GM21717 (cell line): Measurements from ENCODE around the gene KCNJ9.
"Not testable (repeated sequence)": the region's sequence is repeated elsewhere in the genome, so short reads cannot be mapped to it uniquely, and the experiment has no call there.

Experiments
- ATAC-seq: cut with Tn5 transposase; IDR thresholded peaks from one replicate; pipeline ENCODE4 v1.9.1; 2021; ENCODE audit warnings: mild to moderate bottlenecking, moderate library complexity; ENCODE audit not compliant: unreplicated experiment

KCNJ9 gene

DNA sequence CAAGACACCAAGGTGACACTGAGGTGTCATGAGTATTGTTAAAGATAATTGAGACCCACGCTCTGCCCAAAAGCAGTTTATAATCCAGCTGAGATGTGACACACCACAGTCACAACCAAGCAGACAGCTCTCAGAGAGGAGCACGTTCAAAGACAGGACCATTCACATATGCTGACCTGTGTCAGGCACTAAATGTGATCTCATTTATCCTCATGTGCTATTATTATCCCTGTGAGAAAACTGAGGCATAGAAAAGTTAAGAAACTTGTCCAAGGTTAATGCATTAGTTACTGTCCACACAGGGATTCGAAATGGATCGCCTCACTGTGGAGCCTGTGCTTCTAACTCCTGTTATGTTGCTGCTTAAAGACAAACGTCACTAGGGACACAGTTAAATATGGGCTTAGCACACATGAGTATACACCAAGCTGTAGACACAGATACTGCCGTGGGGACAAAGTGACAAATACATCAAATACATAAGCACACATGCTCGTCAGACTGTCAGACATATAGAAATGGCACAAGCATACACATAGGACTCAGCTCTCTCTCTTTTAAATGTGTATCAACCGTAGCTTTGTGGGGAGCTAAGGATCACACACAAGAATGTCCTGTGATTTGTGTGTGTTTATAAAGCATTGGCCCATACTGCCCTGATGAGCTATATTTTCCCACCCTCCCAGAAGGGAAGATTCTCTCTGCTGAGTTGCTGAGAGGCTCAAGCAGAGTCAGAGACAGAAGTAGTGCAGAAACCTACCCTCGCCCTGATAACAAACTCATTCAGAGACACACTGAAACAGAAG, 20.6 kb downstream of the KCNJ9 start:
- ATAC-seq = no peak

GRCh38 chr1:160103658-160104408, 22.5 kb downstream of the KCNJ9 start:
- no peak for ATAC-seq

GRCh38 chr1:160104486-160104885, 23.1 kb downstream of the KCNJ9 start:
- no peak for ATAC-seq

DNA sequence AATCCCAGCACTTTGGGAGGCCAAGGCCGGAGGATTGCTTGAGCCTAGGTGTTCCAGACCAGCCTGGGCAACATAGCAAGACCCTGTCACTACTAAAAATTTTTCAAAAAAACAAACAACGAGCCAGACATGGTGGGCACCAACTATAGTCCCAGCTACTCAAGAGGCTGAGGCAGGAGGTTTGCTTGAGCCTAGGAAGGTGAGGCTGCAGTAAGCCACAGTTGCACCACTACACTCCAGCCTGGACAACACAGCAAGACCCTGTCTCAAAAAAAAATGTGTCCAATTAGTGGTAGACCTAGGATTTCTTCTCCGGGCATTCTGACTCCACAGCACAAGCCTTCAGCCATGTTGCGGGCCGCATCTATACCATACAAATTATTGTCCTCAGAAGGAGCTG, 23.8 kb downstream of the KCNJ9 start:
- no peak for ATAC-seq

DNA sequence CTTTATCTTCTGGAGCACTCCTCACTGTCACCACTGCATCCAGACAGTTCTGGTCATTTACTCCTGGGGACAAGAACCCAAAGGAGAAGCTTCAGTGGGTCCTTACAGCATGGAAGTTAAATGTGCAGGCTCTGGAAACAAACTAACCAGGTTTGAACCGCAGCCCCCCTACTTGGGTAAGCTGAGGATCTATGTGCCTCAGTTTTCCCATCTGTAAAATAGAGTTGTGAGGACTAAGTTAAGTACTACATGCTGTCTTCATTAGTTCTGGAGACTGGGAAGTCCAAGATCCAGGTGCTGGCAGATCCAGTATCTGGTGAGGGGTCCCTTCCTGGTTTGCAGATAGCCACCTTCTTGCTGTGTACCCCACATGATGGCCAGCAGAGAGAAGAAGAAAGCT, 26.2 kb downstream of the KCNJ9 start:
- no peak for ATAC-seq

DNA sequence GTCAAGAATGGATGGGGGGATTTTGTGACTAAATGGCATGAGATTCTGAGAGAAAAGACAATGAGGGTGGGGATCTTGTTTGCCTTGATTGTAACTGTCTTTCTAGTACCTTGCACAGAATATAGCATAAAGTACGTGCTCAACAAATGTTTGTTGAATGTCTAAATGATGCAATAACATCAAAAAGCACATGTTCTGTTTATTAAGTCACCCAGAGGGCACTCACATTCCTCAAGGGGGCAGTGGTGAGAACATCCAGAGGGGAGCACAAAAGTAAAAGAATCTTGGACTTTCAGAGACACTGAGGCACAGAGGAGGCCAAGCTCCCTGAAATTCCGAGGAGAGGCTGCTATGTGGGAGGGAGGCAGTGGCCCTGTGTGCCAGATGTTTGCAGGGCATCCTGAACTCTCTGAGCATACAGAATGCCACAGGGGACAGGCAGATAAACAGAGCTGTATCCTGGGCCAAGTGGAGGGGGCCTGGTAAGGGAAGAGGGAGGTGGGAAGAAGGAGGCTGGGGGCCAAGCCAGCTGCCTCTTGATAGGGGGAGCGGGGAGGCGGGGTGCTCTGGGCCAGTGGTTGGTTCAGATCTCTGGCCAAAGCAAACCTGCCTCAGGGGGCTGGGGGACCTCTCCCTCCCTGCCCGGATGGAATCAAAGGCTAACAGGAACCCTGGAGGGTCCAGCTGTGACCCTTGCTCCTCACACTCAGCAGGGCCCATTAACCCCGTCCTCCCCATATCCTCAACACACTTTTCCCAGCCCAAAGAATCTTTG, 27.7 kb downstream of the KCNJ9 start:
- ATAC-seq = no peak

- ATAC-seq = no peak
These were observed 28.3 kb downstream of the KCNJ9 start for GRCh38 chr1:160109686-160110085.

DNA sequence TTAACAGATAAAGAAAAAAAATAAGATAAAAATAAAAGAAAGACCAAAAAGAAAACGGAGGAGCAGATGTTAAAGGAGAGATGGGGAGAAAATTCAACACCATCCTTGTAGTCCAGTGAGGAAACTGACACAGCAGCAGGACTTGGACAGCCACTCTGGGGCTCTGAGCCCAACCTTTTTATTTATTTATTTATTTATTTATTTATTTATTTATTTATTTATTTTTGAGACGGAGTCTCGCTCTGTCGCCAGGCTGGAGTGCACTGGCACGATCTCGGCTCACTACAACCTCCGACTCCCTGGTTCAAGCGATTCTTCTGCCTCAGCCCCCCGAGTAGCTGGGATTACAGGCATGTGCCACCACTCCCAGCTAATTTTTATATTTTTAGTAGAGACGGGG, 30.1 kb downstream of the KCNJ9 start:
- not testable (repeated sequence) for ATAC-seq

DNA sequence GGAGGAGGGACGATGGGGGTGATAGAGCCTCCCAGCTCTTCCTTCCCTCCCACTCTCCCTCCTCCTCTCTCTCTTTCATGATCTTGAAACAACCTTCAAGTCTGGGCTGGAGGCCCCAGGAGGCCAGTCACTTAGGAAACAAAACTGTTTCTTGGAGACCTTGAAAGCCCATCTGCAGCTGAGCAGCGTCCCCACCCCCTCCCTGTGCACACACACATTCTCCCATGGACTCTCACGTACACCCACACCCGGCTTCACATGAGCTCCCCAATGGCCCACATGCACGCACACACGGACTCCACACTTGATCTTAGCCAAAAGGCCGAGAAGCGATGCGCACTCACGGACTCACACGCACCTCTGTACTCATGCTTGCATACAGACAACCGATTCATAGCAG, 31.0 kb downstream of the KCNJ9 start:
- no peak for ATAC-seq

- no peak for ATAC-seq
These were observed 32.1 kb downstream of the KCNJ9 start for GRCh38 chr1:160113407-160113806.

DNA sequence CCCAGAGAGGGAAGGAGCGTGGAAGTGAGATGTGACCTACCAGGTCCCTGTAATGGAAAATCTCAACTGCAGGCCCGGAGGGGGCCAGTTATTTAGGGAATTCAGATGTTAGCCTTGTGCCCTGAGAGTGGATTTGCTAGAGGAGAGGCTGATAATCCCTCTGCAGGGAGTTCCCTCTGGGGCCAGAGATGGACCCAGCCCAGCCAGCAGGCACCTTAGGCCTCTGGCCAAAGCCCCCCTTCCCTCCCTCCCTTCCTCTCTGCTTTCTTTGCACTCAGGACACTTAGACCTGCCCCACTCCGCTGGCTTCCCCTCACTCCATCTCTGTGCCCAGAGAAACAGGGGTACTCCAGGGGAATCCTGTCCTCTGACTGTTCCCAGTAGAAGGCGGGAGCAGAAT, 32.7 kb downstream of the KCNJ9 start:
- ATAC-seq = no peak

GRCh38 chr1:160115545-160116282, 34.4 kb downstream of the KCNJ9 start, which contains the start of gene ATP1A2:
ATP1A2 (plus strand) TSS chr1:160115759; CDS start chr1:160115862, 103 bp downstream.
- ATAC-seq = no peak

- ATAC-seq = no peak
These were observed 35.2 kb downstream of the KCNJ9 start for GRCh38 chr1:160116283-160117147.

DNA sequence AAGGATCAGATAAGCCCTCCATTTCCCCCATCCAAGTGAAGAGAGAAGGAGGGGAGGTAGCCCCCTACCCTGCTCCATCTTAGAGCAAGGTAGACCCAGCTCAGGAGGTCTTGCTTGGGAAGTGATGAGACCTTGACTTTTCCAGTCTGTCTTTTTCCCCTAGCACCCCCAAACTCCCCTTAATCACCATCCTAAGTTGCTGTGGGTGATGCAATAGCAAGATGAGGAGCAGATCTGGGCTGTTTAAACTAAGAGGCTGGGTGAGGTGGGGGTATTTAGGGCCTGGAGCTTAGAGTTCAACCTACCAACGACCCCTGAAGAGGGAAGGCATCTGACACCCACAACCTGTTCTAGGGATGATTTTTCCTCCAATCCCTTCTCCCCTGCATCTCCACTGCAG, 36.0 kb downstream of the KCNJ9 start:
- ATAC-seq = no peak

DNA sequence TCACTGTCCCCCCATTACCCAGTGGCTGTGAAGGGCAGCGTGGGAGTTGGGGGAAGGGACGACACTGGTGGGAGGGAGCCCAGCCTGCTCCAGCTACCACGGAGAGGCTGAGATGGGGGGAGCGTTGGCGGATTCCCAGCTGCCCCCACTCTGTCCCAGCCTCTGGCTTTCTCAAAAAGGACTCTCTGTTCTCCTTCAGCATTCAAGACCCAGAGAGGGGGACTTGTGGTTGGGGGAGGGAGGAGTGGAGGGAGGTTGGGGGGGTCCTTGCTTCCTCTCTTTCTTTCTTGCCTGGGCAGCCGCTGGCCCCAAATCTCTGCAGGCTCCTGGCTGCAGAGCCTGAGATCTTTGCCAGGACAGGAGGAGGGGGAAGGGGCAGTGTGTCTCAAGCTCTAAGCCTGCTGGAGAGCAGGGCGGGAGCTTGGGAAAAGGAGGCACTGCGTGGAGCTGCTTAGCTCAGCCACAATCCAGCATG, 36.4 kb downstream of the KCNJ9 start:
- ATAC-seq = no peak

GRCh38 chr1:160118928-160119327, 37.6 kb downstream of the KCNJ9 start:
- no peak for ATAC-seq

- no peak for ATAC-seq
These were observed 39.5 kb downstream of the KCNJ9 start for GRCh38 chr1:160120797-160121196.

- ATAC-seq = no peak
These were observed 40.0 kb downstream of the KCNJ9 start for GRCh38 chr1:160121388-160121787.

GRCh38 chr1:160122978-160123495, 41.7 kb downstream of the KCNJ9 start:
- no peak for ATAC-seq
